Loucy (cell line): ENCODE data around the gene GSTA1.
"Not testable (repeated sequence)": the region's sequence is repeated elsewhere in the genome, so short reads cannot be mapped to it uniquely, and the experiment has no call there.

Experiments
- H2AFZ ChIP-seq: fragments of 200-600 bp; sonication (generic); 2 replicates; pipeline ENCODE4 v1.6.0; 2016; ENCODE audit warnings: antibody characterized with exemption, mild to moderate bottlenecking, low read length, moderate library complexity
- H3F3A ChIP-seq: fragments of 200-600 bp; 2 replicates; pipeline ENCODE4 v1.6.0; 2016; ENCODE audit warnings: antibody characterized with exemption, low read depth, mild to moderate bottlenecking
- H3K27me3 ChIP-seq: fragments of 200-600 bp; sonication (generic); 2 replicates; pipeline ENCODE4 v1.6.1; 2014; ENCODE audit warnings: low read length, mild to moderate bottlenecking; ENCODE audit not compliant: insufficient read depth, poor library complexity, severe bottlenecking
- H3K36me3 ChIP-seq: fragments of 200-600 bp; sonication (generic); 2 replicates; pipeline ENCODE4 v1.6.1; 2016; ENCODE audit warnings: low read length; ENCODE audit not compliant: insufficient read depth
- H3K4me1 ChIP-seq: fragments of 200-600 bp; sonication (generic); 2 replicates; pipeline ENCODE4 v1.5.1; 2014; ENCODE audit warnings: low read length, mild to moderate bottlenecking; ENCODE audit not compliant: insufficient read depth, poor library complexity, severe bottlenecking
- H3K4me2 ChIP-seq: fragments of 200-600 bp; sonication (generic); 2 replicates; pipeline ENCODE4 v1.6.0; 2014; ENCODE audit warnings: antibody characterized with exemption, low read length, low read depth, mild to moderate bottlenecking; ENCODE audit not compliant: poor library complexity, severe bottlenecking
- H3K4me3 ChIP-seq: fragments of 200-600 bp; sonication (generic); 2 replicates; pipeline ENCODE4 v1.5.1; 2014; ENCODE audit warnings: low read length, mild to moderate bottlenecking, mixed read lengths; ENCODE audit not compliant: poor library complexity, severe bottlenecking
- H3K79me2 ChIP-seq: fragments of 200-600 bp; sonication (generic); 2 replicates; pipeline ENCODE4 v1.6.1; 2014; ENCODE audit warnings: low read length; ENCODE audit not compliant: insufficient read depth
- H3K9ac ChIP-seq: fragments of 200-600 bp; sonication (generic); 2 replicates; pipeline ENCODE4 v1.6.0; 2014; ENCODE audit warnings: mild to moderate bottlenecking, low read depth, low read length, moderate library complexity; ENCODE audit not compliant: poor library complexity, severe bottlenecking
- H3K9me2 ChIP-seq: fragments of 200-600 bp; sonication (generic); replicated peaks from 2 replicates; pipeline ENCODE4 v1.6.1; 2016; ENCODE audit warnings: low read depth, low read length, mixed read lengths
- H3K9me3 ChIP-seq: fragments of 200-600 bp; sonication (generic); 2 replicates; pipeline ENCODE4 v1.6.1; 2014; ENCODE audit warnings: mild to moderate bottlenecking, antibody characterized with exemption, low read length, low read depth; ENCODE audit not compliant: insufficient read depth
- H4K20me1 ChIP-seq: fragments of 200-600 bp; sonication (generic); 2 replicates; pipeline ENCODE4 v1.6.0; 2014; ENCODE audit warnings: antibody characterized with exemption, low read length, mild to moderate bottlenecking; ENCODE audit not compliant: insufficient read depth, poor library complexity, severe bottlenecking
- CTCF ChIP-seq: fragments of 200-600 bp; sonication (generic); conservative IDR thresholded peaks from 2 replicates; pipeline ENCODE4 v1.5.1; 2014; ENCODE audit warnings: mild to moderate bottlenecking, antibody characterized with exemption, low read length
- EZH2phosphoT487 ChIP-seq: fragments of 200-600 bp; IDR thresholded peaks from 2 replicates; pipeline ENCODE4 v1.6.1; 2018; ENCODE audit warnings: antibody characterized with exemption, mild to moderate bottlenecking, moderate library complexity, borderline replicate concordance

GSTA1 gene

GRCh38 chr6:52786249-52786956 is 17.2 kb downstream of the GSTA1 start:
- no peaks in the 10 kb centered on the region for H4K20me1 ChIP-seq
- no peak overlapping the region for H3K4me3 ChIP-seq
- no peaks in the 10 kb centered on the region for H3F3A ChIP-seq
- H3K9me3 ChIP-seq = no peaks in the 10 kb centered on the region
- H3K9ac ChIP-seq = no peak overlapping the region
- H3K4me2 ChIP-seq = no peak overlapping the region
- TF ChIP-seq EZH2phosphoT487 = no peak
- no peak for TF ChIP-seq CTCF
- H2AFZ ChIP-seq = no peak overlapping the region
- no peaks in the 10 kb centered on the region for H3K4me1 ChIP-seq
- no peaks in the 10 kb centered on the region for H3K36me3 ChIP-seq
- no peaks in the 10 kb centered on the region for H3K27me3 ChIP-seq
- no peaks in the 10 kb centered on the region for H3K79me2 ChIP-seq
- no peaks in the 10 kb centered on the region for H3K9me2 ChIP-seq

- not testable (repeated sequence) for H3K4me1 ChIP-seq, H3K4me3 ChIP-seq, H2AFZ ChIP-seq, H3K9ac ChIP-seq, H3K79me2 ChIP-seq, H3K9me3 ChIP-seq, H4K20me1 ChIP-seq, H3K4me2 ChIP-seq, H3K27me3 ChIP-seq, H3K9me2 ChIP-seq, H3F3A ChIP-seq, H3K36me3 ChIP-seq
These were observed 20.8 kb downstream of the GSTA1 start for GRCh38 chr6:52782696-52783274.

GRCh38 chr6:52782209-52782608 is 21.4 kb downstream of the GSTA1 start:
- not testable (repeated sequence) for H3K27me3 ChIP-seq, H3K9ac ChIP-seq, H2AFZ ChIP-seq, H3K36me3 ChIP-seq, H3K4me1 ChIP-seq, H3K4me3 ChIP-seq, H3F3A ChIP-seq, H3K4me2 ChIP-seq, H3K79me2 ChIP-seq, H4K20me1 ChIP-seq, H3K9me2 ChIP-seq, H3K9me3 ChIP-seq

- H3K27me3 ChIP-seq = no peaks in the 10 kb centered on the region
- H2AFZ ChIP-seq = no peak overlapping the region
- no peaks in the 10 kb centered on the region for H3K9me2 ChIP-seq
- no peaks in the 10 kb centered on the region for H3K4me1 ChIP-seq
- no peak overlapping the region for H3K4me2 ChIP-seq
- no peaks in the 10 kb centered on the region for H3F3A ChIP-seq
- H3K9ac ChIP-seq = no peak overlapping the region
- TF ChIP-seq EZH2phosphoT487 (no peak), CTCF (no peak)
- H3K4me3 ChIP-seq = no peak overlapping the region
- H3K79me2 ChIP-seq = no peaks in the 10 kb centered on the region
- H4K20me1 ChIP-seq = no peaks in the 10 kb centered on the region
- no peaks in the 10 kb centered on the region for H3K9me3 ChIP-seq
- no peaks in the 10 kb centered on the region for H3K36me3 ChIP-seq
These were observed 24.4 kb downstream of the GSTA1 start for GRCh38 chr6:52779237-52779636.

- not testable (repeated sequence) for H3K4me2 ChIP-seq, H3K4me3 ChIP-seq, H2AFZ ChIP-seq, H3K9me2 ChIP-seq, H3K27me3 ChIP-seq, H3F3A ChIP-seq, H3K36me3 ChIP-seq, H3K79me2 ChIP-seq, H3K9me3 ChIP-seq, H4K20me1 ChIP-seq, H3K9ac ChIP-seq, H3K4me1 ChIP-seq
These were observed 26.8 kb downstream of the GSTA1 start for GRCh38 chr6:52776711-52777351.

GRCh38 chr6:52769399-52769798 is 34.2 kb downstream of the GSTA1 start:
- not testable (repeated sequence) for H2AFZ ChIP-seq, H3K4me2 ChIP-seq, H3K9ac ChIP-seq, H3K36me3 ChIP-seq, H4K20me1 ChIP-seq, H3K9me3 ChIP-seq, H3K27me3 ChIP-seq, H3K4me1 ChIP-seq, H3K79me2 ChIP-seq, H3F3A ChIP-seq, H3K9me2 ChIP-seq, H3K4me3 ChIP-seq
